Stimulated activated naive B cell treated with anti-CD40 and anti-IgM and Interleukin-4, amounts not matched to agents 10 μg/mL and 1 μg/mL and 100 μg/mL, for 72 hours (primary cell): ENCODE measurements around the gene RBM42.

Source experiments
- ATAC-seq, 2 donors: fragments of 150-1000 bp; cut with Tn5 transposase; replicated peaks; 2 replicates each; pipeline ENCODE4 v1.10.0; 2021; ENCODE audit warnings: moderate library complexity in 1 of 2
- DNase-seq: peaks from one replicate; pipeline ENCODE4 v3.0.0; 2021
- H3K27ac Mint-ChIP-seq: one replicate; pipeline ENCODE4 v1.8.0; 2022; ENCODE audit warnings: mild to moderate bottlenecking, mixed read lengths
- H3K27me3 Mint-ChIP-seq, 2 donors: one replicate each; pipeline ENCODE4 v1.8.0; 2022; ENCODE audit warnings: mixed read lengths in 2 of 2
- H3K36me3 Mint-ChIP-seq, 2 donors: one replicate each; pipeline ENCODE4 v1.8.0; 2022; ENCODE audit warnings: mixed read lengths in 2 of 2, mild to moderate bottlenecking in 1 of 2
- H3K4me1 Mint-ChIP-seq, 2 donors: one replicate each; pipeline ENCODE4 v1.8.0; 2022; ENCODE audit warnings: mixed read lengths in 2 of 2, mild to moderate bottlenecking in 1 of 2
- H3K4me3 Mint-ChIP-seq, 2 donors: one replicate each; pipeline ENCODE4 v1.8.0; 2022; ENCODE audit warnings: mild to moderate bottlenecking in 2 of 2, mixed read lengths in 2 of 2, moderate library complexity in 1 of 2
- H3K9me3 Mint-ChIP-seq, 2 donors: one replicate each; pipeline ENCODE4 v1.8.0; 2022; ENCODE audit warnings: mixed read lengths in 2 of 2, mild to moderate bottlenecking in 1 of 2

Gene RBM42

DNA sequence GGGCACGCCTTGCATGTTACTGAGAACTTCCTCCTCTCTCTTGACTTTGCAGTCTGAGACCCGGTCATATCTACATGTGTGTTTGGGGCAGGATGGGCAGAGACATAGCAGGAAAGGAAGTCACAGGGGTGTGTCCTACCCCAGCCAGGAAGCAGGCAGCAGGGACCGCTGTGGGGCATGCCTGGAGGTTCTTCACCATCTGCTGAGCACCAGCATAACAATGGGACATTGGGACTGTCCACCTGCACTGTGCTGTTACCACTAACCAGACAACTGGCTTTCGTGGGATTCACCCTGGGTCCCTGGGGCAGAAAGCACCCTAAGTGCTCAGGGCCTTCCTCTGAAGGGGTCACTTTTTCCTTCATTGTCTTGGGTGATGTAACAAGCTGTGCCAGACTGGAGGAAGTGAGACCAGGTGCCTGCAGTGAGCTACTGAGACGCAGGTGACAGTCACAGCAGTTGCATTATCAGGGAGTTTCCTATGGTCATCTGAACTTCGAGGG, 18.9 kb upstream of the RBM42 start:
- H3K4me1 Mint-ChIP-seq, result peaks cover 28 to 34% of the 10 kb centered on the region in 2 donors
- DNase-seq (peak; percentile 62), ATAC-seq (peak; percentile 71 to 74)
- H3K27ac Mint-ChIP-seq, result peak overlapping the region; percentile 85
- H3K9me3 Mint-ChIP-seq, result peaks cover 2 to 7% of the 10 kb centered on the region in 2 donors
- no peaks in the 10 kb centered on the region for H3K27me3 Mint-ChIP-seq
- H3K36me3 Mint-ChIP-seq, result peaks cover 2 to 10% of the 10 kb centered on the region in 2 donors
- no peak overlapping the region for H3K4me3 Mint-ChIP-seq

DNA sequence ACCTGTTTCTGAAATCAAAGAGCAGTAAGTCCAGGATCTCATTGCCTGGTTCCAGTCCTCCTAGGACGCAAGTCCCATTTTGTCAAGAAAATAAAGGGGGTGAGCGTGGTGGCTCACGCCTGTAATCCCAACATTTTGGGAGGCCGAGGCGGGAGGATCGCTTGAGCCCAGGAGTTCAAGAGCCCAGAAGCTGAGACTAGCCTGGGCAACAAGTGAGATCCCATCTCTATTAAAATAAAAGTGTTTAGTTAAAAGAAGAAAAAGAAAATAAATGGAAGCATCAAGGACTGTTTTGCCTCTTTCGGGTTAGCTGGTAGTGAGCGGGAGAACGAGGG, 16.6 kb upstream of the RBM42 start:
- Mint-ChIP-seq H3K4me3 (peak overlapping the region; percentile 90 to 96), H3K4me1 (peaks cover 28 to 38% of the 10 kb centered on the region in 2 donors), H3K27ac (peak overlapping the region; percentile 93), H3K36me3 (peaks cover 10 to 27% of the 10 kb centered on the region in 2 donors), H3K27me3 (no peaks in the 10 kb centered on the region), H3K9me3 (peaks cover 2 to 7% of the 10 kb centered on the region in 2 donors)
- ATAC-seq (peak; percentile 0), DNase-seq (no peak)

DNA sequence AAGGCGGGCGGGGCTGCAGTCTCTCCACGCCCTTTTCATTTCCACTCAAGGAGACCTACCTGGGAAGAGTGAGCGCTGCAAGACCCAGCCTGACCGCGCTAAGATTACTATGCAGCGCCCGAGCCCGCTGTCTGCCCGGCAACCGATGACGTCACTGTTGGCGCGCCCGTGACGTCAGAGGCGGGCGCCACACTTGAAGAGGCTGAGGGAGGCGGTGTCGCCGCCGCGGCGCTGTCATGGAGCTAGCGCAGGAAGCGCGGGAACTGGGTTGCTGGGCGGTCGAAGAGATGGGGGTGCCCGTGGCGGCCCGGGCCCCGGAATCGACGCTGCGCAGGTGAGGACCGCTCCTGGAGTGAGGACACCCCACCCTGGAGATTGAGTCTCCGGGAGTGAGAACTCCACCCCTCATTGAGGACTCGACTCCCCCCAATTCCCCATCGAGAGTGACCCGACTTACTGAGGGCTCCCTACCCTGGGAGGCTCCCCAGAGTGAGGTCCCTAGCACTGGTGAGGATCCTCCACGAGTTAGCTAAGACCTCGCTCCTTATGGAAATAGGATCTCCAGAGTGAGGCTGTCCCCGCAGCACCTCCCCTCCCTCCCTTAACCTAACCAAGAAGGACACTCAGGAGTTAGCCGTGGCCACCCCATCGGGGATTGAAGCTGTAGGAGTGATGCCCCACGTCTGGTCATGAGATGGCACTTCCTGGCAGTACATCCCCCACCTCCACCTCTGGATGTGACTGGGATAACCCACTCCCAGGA, 16.1 kb upstream of the RBM42 start, which contains the start of gene HAUS5:
Gene HAUS5 (plus strand): TSS at position 177 of the 763 bp plus-strand sequence. CDS start 60 bp downstream, at position 237.
- DNase-seq (peak; percentile 93), ATAC-seq (peak; percentile 85 to 90)
- H3K4me3 Mint-ChIP-seq, result peak within 1 kb of the TSS; percentile 90 to 96
- H3K36me3 Mint-ChIP-seq, result peaks cover 10 to 31% of the 10 kb centered on the region in 2 donors
- H3K27ac Mint-ChIP-seq, result peak within 1 kb of the TSS; percentile 93
- H3K27me3 Mint-ChIP-seq, result no peaks in the 10 kb centered on the region
- H3K4me1 Mint-ChIP-seq, result peaks cover 28 to 38% of the 10 kb centered on the region in 2 donors
- peaks cover 2 to 7% of the 10 kb centered on the region in 2 donors for H3K9me3 Mint-ChIP-seq

DNA sequence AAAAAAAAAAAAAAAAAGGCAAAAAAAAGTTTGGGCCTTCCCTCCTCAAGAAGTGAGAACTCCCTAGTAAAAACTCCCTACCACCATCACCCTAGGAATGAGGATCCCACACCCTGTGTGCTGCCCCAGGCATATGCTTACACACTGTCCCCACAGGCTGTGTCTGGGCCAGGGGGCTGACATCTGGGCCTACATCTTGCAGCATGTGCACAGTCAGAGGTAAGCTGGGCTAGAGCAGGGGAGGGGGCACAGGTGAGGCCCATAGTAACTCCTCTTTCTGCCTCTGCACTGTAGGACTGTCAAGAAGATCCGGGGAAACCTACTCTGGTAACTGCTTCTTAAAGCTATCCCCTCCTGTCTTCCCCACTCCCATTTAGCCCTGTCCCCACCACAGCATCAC, 15.3 kb upstream of the RBM42 start:
- H3K27me3 Mint-ChIP-seq, result no peaks in the 10 kb centered on the region

DNA sequence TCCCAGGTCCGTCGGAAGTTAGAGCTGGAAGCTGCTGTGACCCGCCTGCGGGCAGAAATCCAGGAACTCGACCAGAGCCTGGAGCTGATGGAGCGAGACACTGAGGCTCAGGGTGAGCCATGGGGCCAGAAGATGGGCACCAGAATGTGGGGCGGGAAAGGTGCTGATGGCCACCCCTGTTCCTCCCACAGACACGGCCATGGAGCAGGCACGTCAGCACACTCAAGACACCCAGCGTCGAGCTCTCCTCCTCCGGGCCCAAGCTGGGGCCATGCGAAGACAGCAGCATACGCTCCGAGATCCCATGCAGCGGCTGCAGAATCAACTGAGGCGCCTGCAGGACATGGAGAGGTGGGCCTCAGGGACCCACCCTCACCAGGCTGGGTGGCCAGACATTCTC, 13.8 kb upstream of the RBM42 start:
- H3K4me3 Mint-ChIP-seq, result no peak overlapping the region
- ATAC-seq (no peak), DNase-seq (no peak)
- H3K4me1 Mint-ChIP-seq, result peaks cover 14 to 31% of the 10 kb centered on the region in 2 donors
- H3K9me3 Mint-ChIP-seq, result no peaks in the 10 kb centered on the region
- H3K27me3 Mint-ChIP-seq, result no peaks in the 10 kb centered on the region
- H3K27ac Mint-ChIP-seq, result no peak overlapping the region
- peaks cover 16 to 42% of the 10 kb centered on the region in 2 donors for H3K36me3 Mint-ChIP-seq

More for the DNA sequence above, 15.3 kb upstream of the RBM42 start:
- ATAC-seq (no peak), DNase-seq (no peak)
- Mint-ChIP-seq H3K9me3 (peaks cover 0 to 2% of the 10 kb centered on the region in 2 donors), H3K36me3 (peaks cover 12 to 32% of the 10 kb centered on the region in 2 donors), H3K4me3 (peak overlapping the region; percentile 90 to 96), H3K27ac (peak overlapping the region; percentile 93), H3K4me1 (peaks cover 24 to 38% of the 10 kb centered on the region in 2 donors)

DNA sequence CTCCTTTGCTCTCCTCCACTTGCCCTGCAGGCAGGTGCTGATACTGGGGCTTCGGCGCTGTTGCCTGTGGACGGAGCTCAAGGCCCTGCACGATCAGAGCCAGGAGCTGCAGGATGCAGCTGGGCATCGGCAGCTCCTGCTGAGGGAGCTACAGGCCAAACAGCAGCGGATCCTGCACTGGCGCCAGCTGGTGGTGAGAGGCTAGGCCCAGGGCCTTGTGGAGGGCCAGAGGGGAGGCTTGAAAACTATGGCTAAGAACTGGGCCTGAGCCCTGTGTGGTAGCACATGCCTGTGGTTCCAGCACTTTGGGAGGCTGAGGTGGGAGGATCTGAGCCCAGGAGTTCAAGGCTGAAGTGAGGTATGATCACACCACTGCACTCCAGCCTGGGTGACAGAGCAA, 10.0 kb upstream of the RBM42 start:
- H3K27ac Mint-ChIP-seq, result no peak overlapping the region
- H3K36me3 Mint-ChIP-seq, result peaks cover 39 to 66% of the 10 kb centered on the region in 2 donors
- no peak for DNase-seq
- H3K27me3 Mint-ChIP-seq, result no peaks in the 10 kb centered on the region
- H3K9me3 Mint-ChIP-seq, result no peaks in the 10 kb centered on the region
- peaks cover under 1 to 6% of the 10 kb centered on the region in 2 donors for H3K4me1 Mint-ChIP-seq
- ATAC-seq, result no peak
- no peak overlapping the region for H3K4me3 Mint-ChIP-seq

DNA sequence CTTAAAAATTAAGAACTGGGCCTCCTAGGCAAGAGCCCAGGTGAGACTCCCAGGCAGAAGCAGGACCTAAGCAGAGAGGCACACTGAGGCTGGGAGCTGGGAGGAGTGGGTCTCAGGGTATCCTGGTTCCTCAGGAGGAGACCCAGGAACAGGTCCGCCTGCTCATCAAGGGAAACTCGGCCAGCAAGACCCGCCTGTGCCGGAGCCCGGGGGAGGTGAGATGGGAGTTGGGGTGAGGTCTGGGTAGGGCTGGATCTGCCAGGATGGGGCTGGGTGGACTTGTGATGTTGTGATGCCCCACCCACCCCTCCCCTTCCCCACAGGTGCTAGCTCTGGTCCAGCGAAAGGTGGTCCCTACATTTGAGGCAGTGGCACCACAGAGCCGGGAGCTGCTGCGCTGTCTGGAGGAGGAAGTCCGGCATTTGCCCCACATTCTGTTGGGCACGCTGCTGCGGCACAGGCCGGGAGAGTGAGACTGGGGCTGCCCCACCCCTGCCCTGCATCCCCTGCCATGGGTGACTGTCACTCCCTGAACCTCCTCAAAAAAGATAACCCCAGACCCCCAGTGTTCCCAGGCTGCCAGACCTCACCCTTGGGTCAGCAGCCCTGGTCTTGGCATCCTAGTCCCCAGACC, 9.4 kb upstream of the RBM42 start:
- Mint-ChIP-seq H3K27me3 (no peaks in the 10 kb centered on the region), H3K4me3 (no peak overlapping the region), H3K4me1 (peaks cover 0 to 4% of the 10 kb centered on the region in 2 donors), H3K36me3 (peaks cover 39 to 66% of the 10 kb centered on the region in 2 donors), H3K9me3 (no peaks in the 10 kb centered on the region), H3K27ac (no peak overlapping the region)
- ATAC-seq, result no peak
- DNase-seq, result no peak

DNA sequence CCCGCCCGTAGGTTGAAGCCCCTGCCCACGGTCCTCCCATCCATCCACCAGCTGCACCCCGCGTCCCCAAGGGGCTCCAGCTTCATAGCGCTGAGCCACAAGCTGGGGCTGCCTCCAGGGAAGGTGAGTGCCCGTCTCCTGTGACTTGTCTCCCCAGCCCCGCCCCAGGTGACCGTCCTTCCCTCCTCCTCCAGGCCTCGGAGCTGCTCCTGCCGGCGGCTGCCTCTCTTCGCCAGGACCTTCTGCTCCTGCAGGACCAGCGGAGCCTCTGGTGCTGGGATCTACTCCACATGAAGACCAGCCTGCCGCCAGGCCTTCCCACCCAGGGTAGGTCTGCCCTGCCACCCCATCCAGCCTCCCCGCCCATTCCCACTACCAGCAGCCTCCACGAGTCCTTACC, 8.8 kb upstream of the RBM42 start:
- H3K4me3 Mint-ChIP-seq, result no peak overlapping the region

DNA sequence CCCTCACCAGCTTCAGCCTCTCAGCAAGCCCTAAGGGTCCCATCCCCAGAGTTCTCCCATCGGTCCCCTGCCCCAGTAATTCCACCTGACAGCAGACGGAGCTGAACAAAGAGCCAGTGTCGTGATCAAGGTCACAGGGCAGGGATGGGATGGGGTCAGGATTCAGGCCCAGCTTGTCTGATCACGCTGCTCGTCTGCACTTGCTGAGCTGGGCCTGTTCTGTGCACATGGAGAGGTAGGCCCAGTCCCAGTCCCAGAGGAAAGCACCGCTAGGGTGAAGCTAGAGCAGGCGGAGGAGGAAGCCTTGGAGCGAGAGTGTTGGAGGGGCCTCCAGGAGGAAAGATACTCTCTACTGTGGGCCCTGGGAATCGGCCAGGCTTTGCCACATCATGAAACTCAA, 7.1 kb upstream of the RBM42 start:
- H3K27ac Mint-ChIP-seq, result peak overlapping the region; percentile 17
- H3K4me3 Mint-ChIP-seq, result no peak overlapping the region
- H3K27me3 Mint-ChIP-seq, result no peaks in the 10 kb centered on the region
- DNase-seq (no peak), ATAC-seq (no peak)
- no peaks in the 10 kb centered on the region for H3K4me1 Mint-ChIP-seq
- H3K36me3 Mint-ChIP-seq, result peaks cover 30 to 56% of the 10 kb centered on the region in 2 donors
- H3K9me3 Mint-ChIP-seq, result no peaks in the 10 kb centered on the region

More for the DNA sequence above, 8.8 kb upstream of the RBM42 start:
- no peak for DNase-seq
- ATAC-seq, result no peak
- H3K36me3 Mint-ChIP-seq, result peaks cover 39 to 64% of the 10 kb centered on the region in 2 donors
- H3K9me3 Mint-ChIP-seq, result no peaks in the 10 kb centered on the region
- H3K4me1 Mint-ChIP-seq, result peaks cover 0 to 4% of the 10 kb centered on the region in 2 donors
- no peaks in the 10 kb centered on the region for H3K27me3 Mint-ChIP-seq
- H3K27ac Mint-ChIP-seq, result no peak overlapping the region

DNA sequence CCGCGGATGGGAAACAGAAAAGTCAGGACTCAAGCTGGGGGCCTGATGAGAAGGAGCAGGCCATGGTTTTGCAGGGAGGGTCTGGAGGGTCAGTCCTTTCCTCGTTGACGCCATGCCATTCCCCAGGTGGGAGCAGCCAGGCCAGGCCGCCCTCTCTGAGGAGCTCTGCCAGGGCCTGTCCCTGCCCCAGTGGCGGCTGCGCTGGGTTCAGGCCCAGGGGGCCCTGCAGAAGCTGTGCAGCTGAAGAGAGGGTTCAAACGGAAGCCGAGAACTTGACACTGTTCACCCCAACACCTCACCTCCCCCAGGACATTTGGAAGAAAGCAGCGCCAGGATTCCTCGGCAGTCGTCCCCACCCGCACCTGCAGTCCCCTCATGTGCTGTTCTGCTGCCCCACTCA, 6.1 kb upstream of the RBM42 start:
- ATAC-seq (no peak), DNase-seq (no peak)
- no peaks in the 10 kb centered on the region for H3K4me1 Mint-ChIP-seq
- peaks cover 30 to 47% of the 10 kb centered on the region in 2 donors for H3K36me3 Mint-ChIP-seq
- H3K4me3 Mint-ChIP-seq, result no peak overlapping the region
- H3K9me3 Mint-ChIP-seq, result no peaks in the 10 kb centered on the region
- H3K27ac Mint-ChIP-seq, result no peak overlapping the region
- H3K27me3 Mint-ChIP-seq, result no peaks in the 10 kb centered on the region

DNA sequence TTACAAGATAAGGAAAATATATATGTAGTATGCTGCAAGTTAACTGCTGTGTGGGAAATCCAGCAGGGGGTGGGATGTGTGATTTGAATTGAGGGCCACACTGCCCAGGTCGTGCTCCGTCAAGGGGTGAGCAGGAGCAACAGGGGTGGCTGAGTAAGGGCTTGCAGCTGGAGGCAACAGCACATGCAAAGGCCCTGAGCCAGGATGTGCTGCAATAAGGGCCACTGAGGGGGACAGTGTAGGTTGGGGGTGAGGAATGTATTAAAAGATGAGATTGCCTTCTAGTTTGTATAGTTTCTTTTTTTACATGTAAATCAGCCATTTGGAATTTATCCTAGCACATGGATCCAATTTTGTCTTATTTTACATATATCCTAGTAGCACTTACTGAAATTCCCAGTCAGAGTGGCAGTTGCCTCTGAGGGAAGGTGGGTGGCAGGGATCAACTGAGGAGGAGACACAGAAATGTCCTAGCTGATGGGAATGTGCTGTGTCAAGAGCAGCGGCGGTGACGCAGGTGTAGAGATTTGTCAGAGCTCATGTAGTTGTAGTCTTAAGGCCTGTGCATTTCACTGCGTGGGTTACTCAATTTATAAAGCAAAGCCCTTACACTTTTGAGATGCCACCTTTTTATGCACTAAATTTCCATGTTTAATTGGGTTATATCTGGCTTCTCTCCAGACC, 5.4 kb upstream of the RBM42 start:
- peak overlapping the region; percentile 44 for H3K27ac Mint-ChIP-seq
- H3K36me3 Mint-ChIP-seq, result peaks cover 27 to 43% of the 10 kb centered on the region in 2 donors

DNA sequence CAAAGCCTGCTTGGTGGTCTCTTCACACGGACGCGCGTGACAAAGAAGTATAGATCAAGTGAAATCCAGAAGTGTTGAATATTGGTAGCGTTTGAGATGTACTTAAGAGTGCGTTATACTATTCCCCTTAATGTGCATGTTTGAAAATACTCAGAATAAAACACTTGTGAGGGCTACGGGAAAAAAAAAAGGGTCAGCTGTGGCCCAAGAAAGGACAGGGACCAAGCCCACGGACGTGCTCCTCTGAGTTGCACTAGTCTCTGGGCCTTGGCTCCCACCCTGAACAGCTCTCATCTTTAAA, 622 bp upstream of the RBM42 start:
- peak; percentile 33 to 38 for ATAC-seq
- peak overlapping the region; percentile 98 for H3K27ac Mint-ChIP-seq
- H3K4me3 Mint-ChIP-seq, result peak overlapping the region; percentile 96 to 97
- no peaks in the 10 kb centered on the region for H3K27me3 Mint-ChIP-seq
- H3K9me3 Mint-ChIP-seq, result no peaks in the 10 kb centered on the region
- DNase-seq, result no peak
- H3K4me1 Mint-ChIP-seq, result peaks cover 17 to 26% of the 10 kb centered on the region in 2 donors
- peaks cover 31 to 42% of the 10 kb centered on the region in 2 donors for H3K36me3 Mint-ChIP-seq

More for the DNA sequence above, 5.4 kb upstream of the RBM42 start:
- H3K4me3 Mint-ChIP-seq, result no peak overlapping the region
- no peak for DNase-seq
- H3K27me3 Mint-ChIP-seq, result no peaks in the 10 kb centered on the region
- H3K9me3 Mint-ChIP-seq, result no peaks in the 10 kb centered on the region
- no peak for ATAC-seq
- H3K4me1 Mint-ChIP-seq, result peaks cover 2 to 5% of the 10 kb centered on the region in 2 donors

DNA sequence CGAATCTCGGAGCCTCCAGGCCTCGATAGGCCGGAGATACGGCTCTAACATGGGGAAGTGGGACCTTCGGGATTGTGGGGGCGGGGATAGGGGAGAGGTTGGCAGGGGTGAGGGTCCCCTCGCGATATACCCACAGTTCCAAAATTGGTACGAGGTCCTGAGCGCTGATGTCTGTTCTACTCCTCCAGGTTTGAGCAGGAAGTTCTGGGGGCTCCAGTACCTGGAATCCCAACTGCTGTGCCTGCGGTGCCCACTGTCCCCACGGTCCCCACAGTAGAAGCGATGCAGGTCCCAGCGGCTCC, 447 bp downstream of the RBM42 start:
- Mint-ChIP-seq H3K9me3 (no peaks in the 10 kb centered on the region), H3K4me1 (peaks cover 17 to 26% of the 10 kb centered on the region in 2 donors), H3K27ac (peak overlapping the region; percentile 98), H3K27me3 (no peaks in the 10 kb centered on the region), H3K36me3 (peaks cover 38 to 50% of the 10 kb centered on the region in 2 donors), H3K4me3 (peak overlapping the region; percentile 96 to 97)
- no peak for ATAC-seq
- DNase-seq, result no peak

DNA sequence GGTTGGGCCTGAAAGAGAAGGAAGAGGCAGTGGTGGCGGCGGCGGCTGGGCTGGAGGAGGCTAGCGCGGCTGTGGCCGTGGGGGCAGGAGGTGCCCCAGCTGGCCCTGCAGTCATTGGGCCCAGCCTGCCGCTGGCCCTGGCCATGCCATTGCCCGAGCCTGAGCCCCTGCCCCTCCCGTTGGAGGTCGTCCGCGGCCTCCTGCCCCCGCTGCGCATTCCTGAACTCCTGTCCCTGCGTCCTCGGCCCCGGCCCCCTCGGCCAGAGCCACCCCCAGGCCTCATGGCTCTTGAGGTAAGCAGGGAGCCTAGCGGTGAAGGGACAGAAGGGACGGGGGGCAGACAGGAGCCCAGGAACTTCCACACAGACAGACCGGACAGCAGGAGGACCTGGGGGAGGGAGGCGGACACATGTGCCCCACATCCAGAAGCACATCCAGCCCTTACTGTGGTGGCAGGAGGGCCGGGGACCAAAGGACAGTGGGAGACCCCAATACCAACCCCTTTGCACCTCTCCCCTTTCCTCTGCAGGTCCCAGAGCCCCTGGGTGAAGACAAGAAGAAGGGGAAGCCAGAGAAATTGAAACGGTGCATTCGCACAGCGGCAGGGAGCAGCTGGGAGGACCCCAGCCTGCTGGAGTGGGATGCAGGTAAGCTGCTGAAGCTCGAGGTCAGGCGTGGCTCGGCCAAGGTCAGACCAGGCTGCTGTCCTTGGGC, 5.0 kb downstream of the RBM42 start:
- Mint-ChIP-seq H3K4me1 (peaks cover 13 to 21% of the 10 kb centered on the region in 2 donors), H3K9me3 (no peaks in the 10 kb centered on the region), H3K27me3 (no peaks in the 10 kb centered on the region), H3K27ac (no peak overlapping the region), H3K36me3 (peaks cover 66 to 73% of the 10 kb centered on the region in 2 donors), H3K4me3 (no peak overlapping the region)
- DNase-seq (no peak), ATAC-seq (no peak)
